MM.1S (cell line): ENCODE measurements around the gene PRKCSH.
A peak's percentile ranks its signal among the peaks of the same experiment; 100 is the strongest.

ENCODE experiments used
- DNase-seq: peaks from one replicate; pipeline ENCODE4 v3.0.0-alpha.2; 2015
- H2AFZ ChIP-seq: fragments of 300-600 bp; sonication (generic); 2 replicates; pipeline ENCODE4 v1.6.0; 2016; ENCODE audit warnings: antibody characterized with exemption, low read length
- H3F3A ChIP-seq: fragments of 300-600 bp; sonication (generic); 2 replicates; pipeline ENCODE4 v1.6.1; 2016; ENCODE audit warnings: mild to moderate bottlenecking, antibody characterized with exemption, low read length, moderate library complexity, mixed read lengths; ENCODE audit not compliant: insufficient read depth
- H3K27ac ChIP-seq: fragments of 300-600 bp; sonication (generic); 2 replicates; pipeline ENCODE4 v1.5.1; 2016; ENCODE audit warnings: mild to moderate bottlenecking, low read length
- H3K27me3 ChIP-seq: fragments of 300-600 bp; sonication (generic); replicated peaks from 2 replicates; pipeline ENCODE4 v1.6.0; 2016; ENCODE audit warnings: low read length; ENCODE audit not compliant: insufficient read depth
- H3K36me3 ChIP-seq: fragments of 300-600 bp; sonication (generic); replicated peaks from 2 replicates; pipeline ENCODE4 v1.6.1; 2016; ENCODE audit warnings: mild to moderate bottlenecking, low read length, mixed read lengths; ENCODE audit not compliant: insufficient read depth
- H3K4me1 ChIP-seq: fragments of 300-600 bp; sonication (generic); 2 replicates; pipeline ENCODE4 v1.6.1; 2016; ENCODE audit warnings: low read length, mixed read lengths
- H3K4me2 ChIP-seq: fragments of 300-600 bp; sonication (generic); 2 replicates; pipeline ENCODE4 v1.6.0; 2016; ENCODE audit warnings: low read depth, low read length
- H3K4me3 ChIP-seq: fragments of 300-600 bp; sonication (generic); 2 replicates; pipeline ENCODE4 v1.5.1; 2016; ENCODE audit warnings: low read length, mixed read lengths
- H3K79me2 ChIP-seq: fragments of 300-600 bp; sonication (generic); 2 replicates; pipeline ENCODE4 v1.6.1; 2016; ENCODE audit warnings: mixed run types, low read length, mixed read lengths
- H3K9ac ChIP-seq: fragments of 300-600 bp; sonication (generic); 2 replicates; pipeline ENCODE4 v1.6.1; 2016; ENCODE audit warnings: low read length, mixed read lengths
- H3K9me2 ChIP-seq: fragments of 300-600 bp; sonication (generic); replicated peaks from 2 replicates; pipeline ENCODE4 v1.6.1; 2016; ENCODE audit warnings: mild to moderate bottlenecking, low read length, mixed read lengths; ENCODE audit not compliant: insufficient read depth
- H3K9me3 ChIP-seq: fragments of 300-600 bp; sonication (generic); replicated peaks from 2 replicates; pipeline ENCODE4 v1.6.1; 2016; ENCODE audit warnings: mild to moderate bottlenecking, low read length, mixed read lengths; ENCODE audit not compliant: insufficient read depth
- H4K20me1 ChIP-seq: fragments of 300-600 bp; sonication (generic); 2 replicates; pipeline ENCODE4 v1.6.1; 2016; ENCODE audit warnings: mild to moderate bottlenecking, low read length, moderate library complexity, mixed read lengths; ENCODE audit not compliant: insufficient read depth
- CTCF ChIP-seq: fragments of 300-600 bp; sonication (generic); IDR thresholded peaks from 2 replicates; pipeline ENCODE4 v1.5.1; 2016; ENCODE audit warnings: antibody characterized with exemption, low read length, mixed read lengths
- EZH2 ChIP-seq: fragments of 300-600 bp; sonication (generic); optimal IDR thresholded peaks from 2 replicates; pipeline ENCODE3; 2017; ENCODE audit warnings: low read depth, mild to moderate bottlenecking, antibody characterized with exemption, low read length, mixed read lengths
- EZH2phosphoT487 ChIP-seq: fragments of 300-600 bp; sonication (generic); IDR thresholded peaks from 2 replicates; pipeline ENCODE4 v1.6.1; 2018; ENCODE audit warnings: antibody characterized with exemption, low read length

PRKCSH gene

GRCh38 chr19:11496391-11497163, 61.1 kb downstream of the PRKCSH start:
- Histone ChIP-seq H3K4me1 (no peaks in the 10 kb centered on the region), H3K4me3 (no peak overlapping the region), H3K9ac (no peak overlapping the region), H3K27ac (no peak overlapping the region), H3K27me3 (no peaks in the 10 kb centered on the region), H3F3A (no peaks in the 10 kb centered on the region), H4K20me1 (no peaks in the 10 kb centered on the region), H3K36me3 (no peaks in the 10 kb centered on the region), H2AFZ (no peak overlapping the region), H3K9me2 (no peaks in the 10 kb centered on the region), H3K79me2 (no peaks in the 10 kb centered on the region), H3K4me2 (no peak overlapping the region), H3K9me3 (no peaks in the 10 kb centered on the region)
- peak; percentile 39 for DNase-seq
- no peak for TF ChIP-seq EZH2phosphoT487
- TF ChIP-seq CTCF, result peak; percentile 55

GRCh38 chr19:11499220-11499726, 63.8 kb downstream of the PRKCSH start:
- no peak for DNase-seq
- H3K9me3 ChIP-seq, result no peaks in the 10 kb centered on the region
- no peaks in the 10 kb centered on the region for H3K27me3 ChIP-seq
- no peak overlapping the region for H3K27ac ChIP-seq
- H3K9me2 ChIP-seq, result no peaks in the 10 kb centered on the region
- H3K36me3 ChIP-seq, result no peaks in the 10 kb centered on the region
- H3K4me3 ChIP-seq, result no peak overlapping the region
- TF ChIP-seq CTCF (no peak), EZH2 (no peak), EZH2phosphoT487 (no peak)
- H3F3A ChIP-seq, result 0 out of 2 replicates have a peak, but pooled peaks cover under 1% of the 10 kb centered on the region
- H3K4me1 ChIP-seq, result no peaks in the 10 kb centered on the region
- no peak overlapping the region for H2AFZ ChIP-seq
- H3K79me2 ChIP-seq, result peaks cover 7% of the 10 kb centered on the region
- H3K9ac ChIP-seq, result no peak overlapping the region
- no peaks in the 10 kb centered on the region for H4K20me1 ChIP-seq
- no peak overlapping the region for H3K4me2 ChIP-seq

GRCh38 chr19:11499890-11500420, 64.5 kb downstream of the PRKCSH start:
- no peaks in the 10 kb centered on the region for H3K9me3 ChIP-seq
- no peak overlapping the region for H2AFZ ChIP-seq
- peaks cover 14% of the 10 kb centered on the region for H3K79me2 ChIP-seq
- no peaks in the 10 kb centered on the region for H3K27me3 ChIP-seq
- no peak for DNase-seq
- H4K20me1 ChIP-seq, result no peaks in the 10 kb centered on the region
- H3K9ac ChIP-seq, result no peak overlapping the region
- no peak overlapping the region for H3K4me3 ChIP-seq
- no peaks in the 10 kb centered on the region for H3K36me3 ChIP-seq
- no peaks in the 10 kb centered on the region for H3K9me2 ChIP-seq
- no peak overlapping the region for H3K27ac ChIP-seq
- H3K4me2 ChIP-seq, result no peak overlapping the region
- 0 out of 2 replicates have a peak, but pooled peaks cover 5% of the 10 kb centered on the region for H3F3A ChIP-seq
- no peaks in the 10 kb centered on the region for H3K4me1 ChIP-seq
- TF ChIP-seq EZH2 (no peak), EZH2phosphoT487 (no peak), CTCF (no peak)
